Glutamatergic neuron (in vitro differentiated cells): ENCODE results near the gene MED9. TPM values are rescaled to one million over a fixed set of nuclear protein-coding genes. Genes with fewer than 3 reads are reported as not detected.

Source experiments
- DNase-seq: peaks from one replicate; pipeline ENCODE4 v3.0.0; 2022
- H3K27ac Mint-ChIP-seq: one replicate; pipeline ENCODE4 v1.8.0; 2020; ENCODE audit warnings: mild to moderate bottlenecking, mixed read lengths, inconsistent platforms; ENCODE audit not compliant: unreplicated experiment
- H3K27me3 Mint-ChIP-seq: one replicate; pipeline ENCODE4 v1.8.0; 2020; ENCODE audit warnings: mild to moderate bottlenecking, moderate library complexity, mixed read lengths, inconsistent platforms; ENCODE audit not compliant: unreplicated experiment
- H3K36me3 Mint-ChIP-seq: one replicate; pipeline ENCODE4 v1.8.0; 2020; ENCODE audit warnings: mild to moderate bottlenecking, mixed read lengths, inconsistent platforms; ENCODE audit not compliant: unreplicated experiment
- H3K4me1 Mint-ChIP-seq: one replicate; pipeline ENCODE4 v1.8.0; 2020; ENCODE audit warnings: mild to moderate bottlenecking, low read depth, mixed read lengths, inconsistent platforms; ENCODE audit not compliant: unreplicated experiment
- H3K4me3 Mint-ChIP-seq: one replicate; pipeline ENCODE4 v1.8.0; 2020; ENCODE audit warnings: mild to moderate bottlenecking, mixed read lengths, inconsistent platforms; ENCODE audit not compliant: unreplicated experiment
- H3K9me3 Mint-ChIP-seq: one replicate; pipeline ENCODE4 v1.8.0; 2020; ENCODE audit warnings: mild to moderate bottlenecking, moderate library complexity, mixed read lengths, inconsistent platforms; ENCODE audit not compliant: unreplicated experiment
- CTCF ChIP-seq: fragments of 200-600 bp; sonication (generic); IDR thresholded peaks from one replicate; pipeline ENCODE4 v1.5.0; 2021; ENCODE audit not compliant: partially characterized antibody, unreplicated experiment
- total RNA-seq: library from RNA; stranded (reverse); fragmentation: NEBNext Ultra II Directional; extraction: Animal tissue kit (Norgen Biotek cat#: 25700); gene quantifications from one replicate; pipeline ENCODE4 v1.2.1, GENCODE V29; 2021; ENCODE audit not compliant: unreplicated experiment

MED9 gene
- total RNA-seq, 1 donor from 2014 or later, result 23.2 TPM

GRCh38 chr17:17536702-17537101 lies 59.9 kb downstream of the MED9 start:
- Mint-ChIP-seq H3K9me3 (peaks cover 4% of the 10 kb centered on the region), H3K27ac (no peak overlapping the region), H3K4me1 (peaks cover 10% of the 10 kb centered on the region), H3K36me3 (no peaks in the 10 kb centered on the region), H3K27me3 (peaks cover 13% of the 10 kb centered on the region), H3K4me3 (no peak overlapping the region)
- DNase-seq, result no peak
- TF ChIP-seq CTCF, result no peak

- peaks cover 13% of the 10 kb centered on the region for H3K27me3 Mint-ChIP-seq
- no peak for TF ChIP-seq CTCF
- H3K4me3 Mint-ChIP-seq, result no peak overlapping the region
- no peak overlapping the region for H3K27ac Mint-ChIP-seq
- peaks cover 10% of the 10 kb centered on the region for H3K4me1 Mint-ChIP-seq
- no peaks in the 10 kb centered on the region for H3K36me3 Mint-ChIP-seq
- H3K9me3 Mint-ChIP-seq, result peaks cover 4% of the 10 kb centered on the region
- DNase-seq, result no peak
These were observed 60.7 kb downstream of the MED9 start for GRCh38 chr17:17537311-17538099.

GRCh38 chr17:17538417-17539391 lies 61.9 kb downstream of the MED9 start:
- no peak overlapping the region for H3K4me3 Mint-ChIP-seq
- no peak overlapping the region for H3K27ac Mint-ChIP-seq
- TF ChIP-seq CTCF, result no peak
- DNase-seq, result no peak
- no peaks in the 10 kb centered on the region for H3K36me3 Mint-ChIP-seq
- H3K9me3 Mint-ChIP-seq, result peaks cover 4% of the 10 kb centered on the region
- peaks cover 10% of the 10 kb centered on the region for H3K27me3 Mint-ChIP-seq
- peaks cover 10% of the 10 kb centered on the region for H3K4me1 Mint-ChIP-seq

GRCh38 chr17:17539591-17539990 lies 62.8 kb downstream of the MED9 start:
- H3K4me3 Mint-ChIP-seq, result no peak overlapping the region
- H3K9me3 Mint-ChIP-seq, result peaks cover 4% of the 10 kb centered on the region
- DNase-seq, result no peak
- peaks cover 10% of the 10 kb centered on the region for H3K27me3 Mint-ChIP-seq
- no peak for TF ChIP-seq CTCF
- no peaks in the 10 kb centered on the region for H3K36me3 Mint-ChIP-seq
- H3K27ac Mint-ChIP-seq, result no peak overlapping the region
- peaks cover 10% of the 10 kb centered on the region for H3K4me1 Mint-ChIP-seq
